ENCODE measurements around the gene TMEM168.

GRCh38 chr7:112790586-112791003, 402 bp upstream of the TMEM168 start:
- no peak for TF ChIP-seq ZNF274 (IDR thresholded peaks at IDR 0.05; ENCODE audit: low read depth, low read length)
- TF ChIP-seq SUZ12 (IDR thresholded peaks at IDR 0.05; ENCODE audit: extremely low read depth, insufficient read depth, insufficient read length), result no peak
- TF ChIP-seq YY1 (IDR thresholded peaks at IDR 0.05; ENCODE audit: insufficient read depth, insufficient read length), result no peak
